ACC112 (cell line): Measurements from ENCODE around the gene LNPEP.

ENCODE experiments used
- H2AFZ ChIP-seq: fragments of 200-600 bp; sonication (generic); one replicate; pipeline ENCODE4 v1.6.0; 2017; ENCODE audit warnings: antibody characterized with exemption, low read length; ENCODE audit not compliant: unreplicated experiment
- H3K27ac ChIP-seq: fragments of 200-600 bp; sonication (generic); 2 replicates; pipeline ENCODE4 v1.5.1; 2014; ENCODE audit warnings: low read depth, mild to moderate bottlenecking, antibody characterized with exemption, low read length, moderate library complexity
- H3K27me3 ChIP-seq: fragments of 200-600 bp; sonication (generic); 2 replicates; pipeline ENCODE4 v1.6.1; 2014; ENCODE audit warnings: mild to moderate bottlenecking, antibody characterized with exemption, low read length, moderate library complexity, mixed read lengths; ENCODE audit not compliant: insufficient read depth
- H3K36me3 ChIP-seq: fragments of 200-600 bp; sonication (generic); 2 replicates; pipeline ENCODE4 v1.6.1; 2016; ENCODE audit warnings: mild to moderate bottlenecking, antibody characterized with exemption, low read length, moderate library complexity, mixed read lengths; ENCODE audit not compliant: insufficient read depth
- H3K4me1 ChIP-seq: fragments of 200-600 bp; sonication (generic); one replicate; pipeline ENCODE4 v1.6.1; 2016; ENCODE audit warnings: low read length, mixed read lengths; ENCODE audit not compliant: insufficient read depth, unreplicated experiment, control insufficient read depth
- H3K4me3 ChIP-seq: fragments of 200-600 bp; sonication (generic); 2 replicates; pipeline ENCODE4 v1.5.1; 2014; ENCODE audit warnings: mild to moderate bottlenecking, low read depth, low read length
- H3K79me2 ChIP-seq: fragments of 200-600 bp; sonication (generic); one replicate; pipeline ENCODE4 v1.6.0; 2016; ENCODE audit warnings: low read length; ENCODE audit not compliant: control insufficient read depth, unreplicated experiment, insufficient read depth

LNPEP gene

GRCh38 chr5:96909003-96909402 lies 26.9 kb upstream of the LNPEP start:
- no peak overlapping the region for H3K27ac ChIP-seq
- no peak overlapping the region for H2AFZ ChIP-seq
- H3K36me3 ChIP-seq, result peaks cover 20% of the 10 kb centered on the region; the same call in 1 of the 2 replicates
- H3K79me2 ChIP-seq, result no peaks in the 10 kb centered on the region
- H3K4me3 ChIP-seq, result no peak overlapping the region
- peaks cover 6% of the 10 kb centered on the region for H3K4me1 ChIP-seq
- no peaks in the 10 kb centered on the region for H3K27me3 ChIP-seq

- Histone ChIP-seq H3K4me1 (peaks cover 1% of the 10 kb centered on the region), H2AFZ (no peak overlapping the region), H3K27ac (no peak overlapping the region), H3K4me3 (no peak overlapping the region), H3K27me3 (no peaks in the 10 kb centered on the region), H3K36me3 (peaks cover 24% of the 10 kb centered on the region; the same call in 1 of the 2 replicates), H3K79me2 (no peaks in the 10 kb centered on the region)
Measured at GRCh38 chr5:96909435-96909834, 26.4 kb upstream of the LNPEP start.

GRCh38 chr5:96911139-96911538 lies 24.7 kb upstream of the LNPEP start:
- no peak overlapping the region for H3K4me3 ChIP-seq
- H3K4me1 ChIP-seq, result no peaks in the 10 kb centered on the region
- no peak overlapping the region for H2AFZ ChIP-seq
- peaks cover 26% of the 10 kb centered on the region; the same call in 1 of the 2 replicates for H3K36me3 ChIP-seq
- no peak overlapping the region for H3K27ac ChIP-seq
- H3K27me3 ChIP-seq, result no peaks in the 10 kb centered on the region
- H3K79me2 ChIP-seq, result no peaks in the 10 kb centered on the region

- no peak overlapping the region for H2AFZ ChIP-seq
- H3K27me3 ChIP-seq, result no peaks in the 10 kb centered on the region
- no peaks in the 10 kb centered on the region for H3K79me2 ChIP-seq
- no peak overlapping the region for H3K4me3 ChIP-seq
- peaks cover 34% of the 10 kb centered on the region; the same call in 1 of the 2 replicates for H3K36me3 ChIP-seq
- no peaks in the 10 kb centered on the region for H3K4me1 ChIP-seq
- no peak overlapping the region for H3K27ac ChIP-seq
Measured at GRCh38 chr5:96913233-96913632, 22.6 kb upstream of the LNPEP start.

- Histone ChIP-seq H3K4me3 (no peak overlapping the region), H3K27ac (no peak overlapping the region), H3K79me2 (no peaks in the 10 kb centered on the region), H3K36me3 (0 out of 2 replicates have a peak, but pooled peaks cover 8% of the 10 kb centered on the region), H3K4me1 (peaks cover 8% of the 10 kb centered on the region), H2AFZ (no peak overlapping the region), H3K27me3 (no peaks in the 10 kb centered on the region)
Measured at GRCh38 chr5:96919754-96920197, 16.1 kb upstream of the LNPEP start.

GRCh38 chr5:96920744-96921355 lies 15.0 kb upstream of the LNPEP start:
- H3K79me2 ChIP-seq, result no peaks in the 10 kb centered on the region
- H3K27me3 ChIP-seq, result no peaks in the 10 kb centered on the region
- H2AFZ ChIP-seq, result no peak overlapping the region
- H3K4me1 ChIP-seq, result peaks cover 8% of the 10 kb centered on the region
- peak overlapping the region; percentile 3; the same call in 1 of the 2 replicates for H3K27ac ChIP-seq
- 0 out of 2 replicates have a peak, but pooled peaks cover 8% of the 10 kb centered on the region for H3K36me3 ChIP-seq
- H3K4me3 ChIP-seq, result no peak overlapping the region

GRCh38 chr5:96922499-96923244 lies 13.2 kb upstream of the LNPEP start:
- Histone ChIP-seq H3K4me1 (peaks cover 8% of the 10 kb centered on the region), H2AFZ (no peak overlapping the region), H3K27ac (no peak overlapping the region), H3K27me3 (no peaks in the 10 kb centered on the region), H3K4me3 (no peak overlapping the region), H3K79me2 (no peaks in the 10 kb centered on the region), H3K36me3 (no peaks in the 10 kb centered on the region)

- Histone ChIP-seq H3K27ac (no peak overlapping the region), H3K27me3 (no peaks in the 10 kb centered on the region), H3K4me1 (peaks cover 8% of the 10 kb centered on the region), H2AFZ (no peak overlapping the region), H3K36me3 (no peaks in the 10 kb centered on the region), H3K4me3 (no peak overlapping the region), H3K79me2 (no peaks in the 10 kb centered on the region)
Measured at GRCh38 chr5:96924016-96924443, 11.8 kb upstream of the LNPEP start.

GRCh38 chr5:96926276-96926675 lies 9.6 kb upstream of the LNPEP start:
- H3K4me1 ChIP-seq, result peaks cover 2% of the 10 kb centered on the region
- H3K79me2 ChIP-seq, result no peaks in the 10 kb centered on the region

GRCh38 chr5:96927008-96927407 lies 8.9 kb upstream of the LNPEP start:
- Histone ChIP-seq H3K27me3 (no peaks in the 10 kb centered on the region), H3K36me3 (no peaks in the 10 kb centered on the region), H3K4me1 (peaks cover 4% of the 10 kb centered on the region), H2AFZ (no peak overlapping the region), H3K27ac (no peak overlapping the region), H3K4me3 (no peak overlapping the region), H3K79me2 (no peaks in the 10 kb centered on the region)

More at GRCh38 chr5:96926276-96926675, 9.6 kb upstream of the LNPEP start:
- H3K36me3 ChIP-seq, result no peaks in the 10 kb centered on the region
- no peak overlapping the region for H3K4me3 ChIP-seq
- no peak overlapping the region for H3K27ac ChIP-seq
- no peak overlapping the region for H2AFZ ChIP-seq
- H3K27me3 ChIP-seq, result no peaks in the 10 kb centered on the region
